OCI-LY3 (cell line): ENCODE measurements around the gene TMEM41B.

Experiments used
- H2AFZ ChIP-seq: fragments of 200-600, 300-600 bp; shearing (Covaris generic); 2 replicates; pipeline ENCODE4 v1.6.0; 2014; ENCODE audit warnings: antibody characterized with exemption, low read depth, low read length
- H3K27ac ChIP-seq: fragments of 200-600, 300-600 bp; sonication (generic); 2 replicates; pipeline ENCODE4 v1.5.1; 2014; ENCODE audit warnings: mild to moderate bottlenecking, low read length, moderate library complexity, mixed read lengths
- H3K27me3 ChIP-seq: fragments of 200-600, 300-600 bp; sonication (generic); 2 replicates; pipeline ENCODE4 v1.6.1; 2014; ENCODE audit warnings: low read depth, low read length, mixed read lengths
- H3K36me3 ChIP-seq: fragments of 200-600, 300-600 bp; sonication (generic); replicated peaks from 2 replicates; pipeline ENCODE3; 2014; ENCODE audit warnings: low read depth, low read length, mixed read lengths
- H3K4me1 ChIP-seq: fragments of 300-600, 200-600 bp; sonication (generic); 2 replicates; pipeline ENCODE4 v1.6.1; 2014; ENCODE audit warnings: low read length, mixed read lengths
- H3K4me2 ChIP-seq: fragments of 200-600, 300-600 bp; sonication (generic); 2 replicates; pipeline ENCODE4 v1.6.1; 2014; ENCODE audit warnings: low read length, mixed read lengths
- H3K4me3 ChIP-seq: fragments of 300-600, 200-600 bp; sonication (generic); 2 replicates; pipeline ENCODE4 v1.5.1; 2014; ENCODE audit warnings: antibody characterized with exemption, mild to moderate bottlenecking, low read length, moderate library complexity
- H3K79me2 ChIP-seq: fragments of 300-600, 200-600 bp; shearing (Covaris generic); 2 replicates; pipeline ENCODE4 v1.6.1; 2014; ENCODE audit warnings: mild to moderate bottlenecking, low read length, mixed read lengths
- H3K9ac ChIP-seq: fragments of 300-600, 200-600 bp; shearing (Covaris generic); 2 replicates; pipeline ENCODE4 v1.6.0; 2014; ENCODE audit warnings: mild to moderate bottlenecking, low read length, moderate library complexity
- H3K9me3 ChIP-seq: fragments of 200-600, 300-600 bp; shearing (Covaris generic); 2 replicates; pipeline ENCODE4 v1.6.1; 2014; ENCODE audit warnings: low read length, mixed read lengths; ENCODE audit not compliant: insufficient read depth
- H4K20me1 ChIP-seq: fragments of 200-600, 300-600 bp; sonication (generic); 2 replicates; pipeline ENCODE4 v1.6.1; 2016; ENCODE audit warnings: low read length, mixed read lengths; ENCODE audit not compliant: insufficient read depth
- EZH2phosphoT487 ChIP-seq: fragments of 200-600 bp; shearing (Covaris generic); IDR thresholded peaks from 2 replicates; pipeline ENCODE4 v1.6.1; 2018; ENCODE audit warnings: antibody characterized with exemption, mixed run types, low read depth
- TF ChIP-seq, protein P1 (sequence below): fragments of 200-600, 300-600 bp; sonication (generic); IDR thresholded peaks from 2 replicates; pipeline ENCODE4 v1.5.1; 2014; ENCODE audit warnings: antibody characterized with exemption, low read length, low read depth

TMEM41B gene

DNA sequence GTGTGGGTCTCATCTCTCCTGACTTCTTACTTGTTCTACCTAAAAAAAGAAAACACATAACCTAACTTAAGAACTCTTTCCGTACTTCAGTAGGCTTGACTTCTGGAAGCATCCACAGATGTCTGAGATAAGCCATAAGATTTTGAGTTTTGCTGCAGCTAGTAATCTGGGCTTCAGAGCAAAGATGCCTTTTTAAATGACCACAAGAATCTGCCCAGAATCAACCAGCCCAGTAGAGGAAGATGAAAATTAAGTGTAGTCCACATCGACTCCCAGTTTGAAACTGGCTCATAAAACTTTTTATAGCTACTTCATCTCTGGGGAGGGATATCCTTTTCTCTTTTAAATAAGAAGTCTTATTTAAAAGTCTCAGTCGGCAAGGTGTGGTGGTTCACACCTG is 60.0 kb downstream of the TMEM41B start:
- peaks cover 47% of the 10 kb centered on the region for H4K20me1 ChIP-seq
- no peak overlapping the region for H3K4me2 ChIP-seq
- no peak overlapping the region for H3K9ac ChIP-seq
- no peaks in the 10 kb centered on the region for H3K9me3 ChIP-seq
- peaks cover 8% of the 10 kb centered on the region for H3K4me1 ChIP-seq
- no peak overlapping the region for H3K27ac ChIP-seq
- no peak for TF ChIP-seq EZH2phosphoT487
- TF ChIP-seq, protein P1, sequence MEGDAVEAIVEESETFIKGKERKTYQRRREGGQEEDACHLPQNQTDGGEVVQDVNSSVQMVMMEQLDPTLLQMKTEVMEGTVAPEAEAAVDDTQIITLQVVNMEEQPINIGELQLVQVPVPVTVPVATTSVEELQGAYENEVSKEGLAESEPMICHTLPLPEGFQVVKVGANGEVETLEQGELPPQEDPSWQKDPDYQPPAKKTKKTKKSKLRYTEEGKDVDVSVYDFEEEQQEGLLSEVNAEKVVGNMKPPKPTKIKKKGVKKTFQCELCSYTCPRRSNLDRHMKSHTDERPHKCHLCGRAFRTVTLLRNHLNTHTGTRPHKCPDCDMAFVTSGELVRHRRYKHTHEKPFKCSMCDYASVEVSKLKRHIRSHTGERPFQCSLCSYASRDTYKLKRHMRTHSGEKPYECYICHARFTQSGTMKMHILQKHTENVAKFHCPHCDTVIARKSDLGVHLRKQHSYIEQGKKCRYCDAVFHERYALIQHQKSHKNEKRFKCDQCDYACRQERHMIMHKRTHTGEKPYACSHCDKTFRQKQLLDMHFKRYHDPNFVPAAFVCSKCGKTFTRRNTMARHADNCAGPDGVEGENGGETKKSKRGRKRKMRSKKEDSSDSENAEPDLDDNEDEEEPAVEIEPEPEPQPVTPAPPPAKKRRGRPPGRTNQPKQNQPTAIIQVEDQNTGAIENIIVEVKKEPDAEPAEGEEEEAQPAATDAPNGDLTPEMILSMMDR = no peak
- H2AFZ ChIP-seq = no peak overlapping the region
- H3K4me3 ChIP-seq = no peak overlapping the region
- H3K36me3 ChIP-seq = peaks cover 6% of the 10 kb centered on the region
- H3K79me2 ChIP-seq = peaks cover 71% of the 10 kb centered on the region
- H3K27me3 ChIP-seq = no peaks in the 10 kb centered on the region

DNA sequence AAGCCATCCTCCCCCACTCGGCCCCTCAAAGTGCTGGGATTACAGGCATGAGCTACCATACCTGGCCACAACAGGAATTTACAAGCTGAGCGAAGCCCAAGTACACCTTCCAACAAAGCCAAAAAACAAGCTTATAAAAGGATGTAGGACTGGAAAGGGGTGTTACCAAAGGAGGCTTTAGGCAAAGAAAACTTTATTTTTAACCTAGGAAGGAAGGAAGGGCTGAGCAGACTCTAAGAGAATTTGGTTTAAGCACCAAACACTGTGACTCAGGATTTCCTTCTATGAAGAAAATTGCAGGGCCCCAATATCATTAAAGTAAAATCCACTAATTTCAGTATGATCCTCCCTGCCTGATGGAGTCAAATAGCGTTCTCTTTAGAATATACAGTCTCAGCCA is 61.3 kb downstream of the TMEM41B start:
- H3K27ac ChIP-seq = no peak overlapping the region
- H3K27me3 ChIP-seq = no peaks in the 10 kb centered on the region
- no peak overlapping the region for H2AFZ ChIP-seq
- H3K9me3 ChIP-seq = no peaks in the 10 kb centered on the region
- peaks cover 8% of the 10 kb centered on the region for H3K4me1 ChIP-seq
- no peak overlapping the region for H3K9ac ChIP-seq
- TF ChIP-seq EZH2phosphoT487 = no peak
- TF ChIP-seq, protein P1 = no peak
- H4K20me1 ChIP-seq = peaks cover 45% of the 10 kb centered on the region
- H3K36me3 ChIP-seq = peaks cover 3% of the 10 kb centered on the region
- H3K4me3 ChIP-seq = no peak overlapping the region
- H3K4me2 ChIP-seq = no peak overlapping the region
- peaks cover 67% of the 10 kb centered on the region for H3K79me2 ChIP-seq

DNA sequence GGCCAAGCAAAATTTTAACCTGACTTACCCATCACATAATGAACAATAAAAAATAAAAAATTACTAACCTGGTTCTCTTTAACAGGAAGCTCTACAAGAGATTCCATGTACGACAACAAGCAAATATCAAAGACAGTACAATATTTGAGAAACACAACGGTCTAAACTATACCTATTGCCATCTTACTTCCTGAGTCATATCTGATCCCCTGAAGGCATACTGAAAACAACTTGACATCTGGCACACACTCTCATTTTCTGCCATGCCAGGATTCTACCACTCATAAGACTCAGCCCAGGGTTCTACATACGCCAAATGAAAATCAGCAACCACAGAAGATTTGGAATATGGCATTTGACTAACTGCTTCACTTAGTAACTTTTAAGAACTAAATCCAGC is 63.1 kb downstream of the TMEM41B start:
- peaks cover 68% of the 10 kb centered on the region for H3K79me2 ChIP-seq
- no peak overlapping the region for H2AFZ ChIP-seq
- no peaks in the 10 kb centered on the region for H3K9me3 ChIP-seq
- H3K9ac ChIP-seq = no peak overlapping the region
- no peak overlapping the region for H3K4me2 ChIP-seq
- no peak overlapping the region for H3K4me3 ChIP-seq
- no peaks in the 10 kb centered on the region for H3K27me3 ChIP-seq
- no peak for TF ChIP-seq EZH2phosphoT487
- TF ChIP-seq, protein P1 = no peak
- H4K20me1 ChIP-seq = peaks cover 56% of the 10 kb centered on the region
- H3K27ac ChIP-seq = no peak overlapping the region
- H3K4me1 ChIP-seq = peaks cover 22% of the 10 kb centered on the region
- H3K36me3 ChIP-seq = peaks cover 3% of the 10 kb centered on the region

DNA sequence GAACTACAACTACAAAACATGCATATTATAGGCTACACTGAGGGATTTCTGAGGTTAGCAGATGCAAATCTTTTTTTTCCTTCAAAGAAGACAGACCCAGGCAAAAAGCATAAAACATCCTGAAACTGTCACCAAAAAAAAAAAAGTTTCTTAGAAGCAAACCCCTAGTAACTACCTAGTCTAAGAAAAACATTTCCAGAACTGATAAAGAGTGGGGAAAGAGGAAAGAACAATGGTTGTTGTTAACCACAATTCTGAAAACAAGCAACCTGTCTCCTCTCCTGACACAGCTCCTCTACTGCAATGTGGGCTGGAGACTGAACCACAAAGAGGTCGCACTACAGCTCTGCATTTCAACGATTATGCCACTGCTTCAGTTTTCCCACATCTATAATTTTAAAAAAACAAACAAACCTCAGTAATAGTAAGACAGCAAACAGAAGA is 64.2 kb downstream of the TMEM41B start:
- H3K79me2 ChIP-seq = peaks cover 72% of the 10 kb centered on the region
- H3K9ac ChIP-seq = no peak overlapping the region
- peaks cover 27% of the 10 kb centered on the region for H3K4me1 ChIP-seq
- peaks cover 63% of the 10 kb centered on the region for H4K20me1 ChIP-seq
- H3K4me3 ChIP-seq = no peak overlapping the region
- peaks cover 3% of the 10 kb centered on the region for H3K36me3 ChIP-seq
- no peaks in the 10 kb centered on the region for H3K27me3 ChIP-seq
- no peak for TF ChIP-seq EZH2phosphoT487
- TF ChIP-seq, protein P1 = no peak
- H3K4me2 ChIP-seq = no peak overlapping the region
- H2AFZ ChIP-seq = no peak overlapping the region
- no peaks in the 10 kb centered on the region for H3K9me3 ChIP-seq
- H3K27ac ChIP-seq = no peak overlapping the region
